Measurements from ENCODE around the gene ZDHHC14.
"Not testable (repeated sequence)": the region's sequence is repeated elsewhere in the genome, so short reads cannot be mapped to it uniquely, and the experiment has no call there.

Gene ZDHHC14

GRCh38 chr6:157690441-157691210, 309.6 kb downstream of the ZDHHC14 start:
- no peak for DNase-seq (ENCODE audit: low read depth)

- DNase-seq (ENCODE audit: low read depth): not testable (repeated sequence)
Measured at GRCh38 chr6:157691621-157692020, 310.6 kb downstream of the ZDHHC14 start.

GRCh38 chr6:157693867-157694266, 312.9 kb downstream of the ZDHHC14 start:
- no peak for DNase-seq (ENCODE audit: low read depth)

GRCh38 chr6:157695301-157696040, 314.5 kb downstream of the ZDHHC14 start:
- DNase-seq (ENCODE audit: low read depth): no peak

GRCh38 chr6:157699777-157700636, 319.0 kb downstream of the ZDHHC14 start:
- DNase-seq (ENCODE audit: low read depth): no peak

- not testable (repeated sequence) for DNase-seq (ENCODE audit: low read depth)
Measured at GRCh38 chr6:157706351-157706750, 325.4 kb downstream of the ZDHHC14 start.

- DNase-seq (ENCODE audit: low read depth): no peak
Measured at GRCh38 chr6:157706883-157707282, 325.9 kb downstream of the ZDHHC14 start.

- DNase-seq (ENCODE audit: low read depth): no peak
Measured at GRCh38 chr6:157707576-157707975, 326.6 kb downstream of the ZDHHC14 start.

- no peak for DNase-seq (ENCODE audit: low read depth)
Measured at GRCh38 chr6:157708239-157708638, 327.2 kb downstream of the ZDHHC14 start.

- DNase-seq (ENCODE audit: low read depth): no peak
Measured at GRCh38 chr6:157708933-157709332, 327.9 kb downstream of the ZDHHC14 start.

- DNase-seq (ENCODE audit: low read depth): no peak
Measured at GRCh38 chr6:157709555-157709954, 328.6 kb downstream of the ZDHHC14 start.

GRCh38 chr6:157710604-157711003, 329.6 kb downstream of the ZDHHC14 start:
- no peak for DNase-seq (ENCODE audit: low read depth)

- DNase-seq (ENCODE audit: low read depth): no peak
Measured at GRCh38 chr6:157711060-157711459, 330.1 kb downstream of the ZDHHC14 start.

GRCh38 chr6:157712585-157713295, 331.8 kb downstream of the ZDHHC14 start:
- no peak for DNase-seq (ENCODE audit: low read depth)

- no peak for DNase-seq (ENCODE audit: low read depth)
Measured at GRCh38 chr6:157713451-157714152, 332.6 kb downstream of the ZDHHC14 start.

- no peak for DNase-seq (ENCODE audit: low read depth)
Measured at GRCh38 chr6:157714153-157714490, 333.1 kb downstream of the ZDHHC14 start.

GRCh38 chr6:157715728-157716164, 334.8 kb downstream of the ZDHHC14 start:
- peak; percentile 60 for DNase-seq (ENCODE audit: low read depth)

- no peak for DNase-seq (ENCODE audit: low read depth)
Measured at GRCh38 chr6:157716251-157716995, 335.4 kb downstream of the ZDHHC14 start.

GRCh38 chr6:157717340-157717748, 336.4 kb downstream of the ZDHHC14 start:
- no peak for DNase-seq (ENCODE audit: low read depth)

GRCh38 chr6:157718503-157719187, 337.7 kb downstream of the ZDHHC14 start:
- no peak for DNase-seq (ENCODE audit: low read depth)

Measured in HS-5 (cell line).